HepG2 (cell line): Measurements from ENCODE around the gene SLC2A6. TPM values are rescaled to one million over a fixed set of nuclear protein-coding genes. Genes with fewer than 3 reads are reported as not detected.

Experiments used
- CSRNP2 ChIP-seq: sonication (generic); formaldehyde crosslinking; conservative IDR thresholded peaks from 2 replicates; pipeline ENCODE4 v1.8.0; 2022; ENCODE audit warnings: low read depth, missing genetic modification reagents
- ZBTB10 ChIP-seq: sonication (generic); formaldehyde crosslinking; IDR thresholded peaks from 2 replicates; pipeline ENCODE4 v1.4.0; 2020; ENCODE audit warnings: missing genetic modification reagents, borderline replicate concordance
- ZBTB8A ChIP-seq: sonication (generic); formaldehyde crosslinking; IDR thresholded peaks from 2 replicates; pipeline ENCODE4 v1.4.0; 2020; ENCODE audit warnings: mild to moderate bottlenecking, low read depth, missing genetic modification reagents, borderline replicate concordance
- ZNF296 ChIP-seq: sonication (generic); formaldehyde crosslinking; conservative IDR thresholded peaks from 2 replicates; pipeline ENCODE4 v1.5.0; 2020; ENCODE audit warnings: mild to moderate bottlenecking, missing genetic modification reagents
- polyA plus RNA-seq, 8 experiments: library from polyadenylated mRNA; depleted of rRNA in 3 of 8; stranded (reverse) in 7 of 8; unstranded in 1 of 8; fragments of >200 nt; fragmentation: Illumina TruSeq in 4 of 8; extraction: Trizol in 4 of 8; gene quantifications; 2 replicates each; pipeline versions ENCODE4 v1.2.1 to v1.2.3, GENCODE V29; 2011 to 2016; ENCODE audit warnings: low read depth in 4 of 8, missing spikeins in 1 of 8, mixed read lengths in 1 of 8; ENCODE audit not compliant: insufficient read depth in 1 of 8
- total RNA-seq, 5 experiments: library from RNA; depleted of rRNA; stranded (reverse); fragments of >200 nt; fragmentation: Illumina TruSeq; extraction: Trizol; gene quantifications; 2 replicates each; pipeline ENCODE4 v1.2.3, GENCODE V29; 2016; ENCODE audit warnings: low read depth in 1 of 5
- TF ChIP-seq, protein P1 (sequence below): sonication (generic); formaldehyde crosslinking; IDR thresholded peaks from 2 replicates; pipeline ENCODE4 v1.4.0; 2020; ENCODE audit warnings: mild to moderate bottlenecking, missing genetic modification reagents
- TF ChIP-seq, protein P2 (sequence below): sonication (generic); formaldehyde crosslinking; IDR thresholded peaks from 2 replicates; pipeline ENCODE4 v1.4.0; 2020; ENCODE audit warnings: missing genetic modification reagents

Gene SLC2A6
- total and polyA plus RNA-seq, 2 of the 13 experiments (the other 11 are each of a cell fraction or from before 2014, with no cell fraction given), result 4.1 to 15.0 TPM

DNA sequence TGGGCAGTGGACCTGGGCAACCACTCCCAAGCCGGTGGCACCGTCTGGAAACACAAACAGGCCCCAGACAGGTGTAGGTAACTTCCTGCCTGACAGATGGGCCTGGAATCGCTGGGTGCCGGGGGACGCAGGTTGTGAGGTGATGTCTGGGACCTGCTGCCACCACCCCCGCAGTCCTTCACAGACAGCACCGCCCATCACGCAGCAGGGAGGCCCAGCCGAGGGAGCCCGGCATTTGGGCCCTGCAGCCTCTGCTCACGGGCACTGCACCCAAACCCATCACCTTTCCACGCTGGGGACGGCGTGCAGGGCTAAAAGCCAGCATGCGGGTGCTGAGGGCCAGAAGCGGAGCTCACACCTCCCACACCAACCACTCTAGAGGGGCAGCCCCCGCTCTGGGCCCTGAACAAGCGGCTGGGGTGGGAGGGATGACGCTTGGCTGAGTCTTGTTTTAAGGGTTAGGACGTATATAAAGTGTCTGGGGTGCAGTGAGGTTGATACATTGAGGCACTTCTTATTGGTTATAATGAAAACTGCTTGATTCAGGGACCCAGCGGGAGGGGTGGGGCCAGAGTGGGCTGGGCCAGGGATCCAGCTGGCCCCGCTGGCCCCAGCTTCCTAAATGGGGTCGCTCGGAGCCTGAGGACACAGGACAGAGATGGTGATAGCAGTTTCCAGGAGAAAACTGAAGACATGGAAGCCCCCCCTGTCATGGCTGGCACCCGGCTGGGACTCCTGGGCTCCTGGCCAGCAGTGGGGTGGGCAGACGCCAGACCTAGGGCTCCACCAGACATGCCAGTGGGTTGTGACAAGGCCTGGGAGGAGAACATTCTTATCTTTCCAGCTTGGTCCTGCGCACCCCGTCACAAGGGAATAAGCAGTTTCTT lies 34.6 kb upstream of the SLC2A6 start (continued):
- TF ChIP-seq ZNF296 (CRISPR knock-in tag) (no peak), CSRNP2 (CRISPR knock-in tag) (no peak), ZBTB10 (CRISPR knock-in tag) (no peak), ZBTB8A (CRISPR knock-in tag) (no peak)
- TF ChIP-seq, protein P1, sequence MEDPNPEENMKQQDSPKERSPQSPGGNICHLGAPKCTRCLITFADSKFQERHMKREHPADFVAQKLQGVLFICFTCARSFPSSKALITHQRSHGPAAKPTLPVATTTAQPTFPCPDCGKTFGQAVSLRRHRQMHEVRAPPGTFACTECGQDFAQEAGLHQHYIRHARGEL (CRISPR knock-in tag), result no peak
- TF ChIP-seq, protein P2, sequence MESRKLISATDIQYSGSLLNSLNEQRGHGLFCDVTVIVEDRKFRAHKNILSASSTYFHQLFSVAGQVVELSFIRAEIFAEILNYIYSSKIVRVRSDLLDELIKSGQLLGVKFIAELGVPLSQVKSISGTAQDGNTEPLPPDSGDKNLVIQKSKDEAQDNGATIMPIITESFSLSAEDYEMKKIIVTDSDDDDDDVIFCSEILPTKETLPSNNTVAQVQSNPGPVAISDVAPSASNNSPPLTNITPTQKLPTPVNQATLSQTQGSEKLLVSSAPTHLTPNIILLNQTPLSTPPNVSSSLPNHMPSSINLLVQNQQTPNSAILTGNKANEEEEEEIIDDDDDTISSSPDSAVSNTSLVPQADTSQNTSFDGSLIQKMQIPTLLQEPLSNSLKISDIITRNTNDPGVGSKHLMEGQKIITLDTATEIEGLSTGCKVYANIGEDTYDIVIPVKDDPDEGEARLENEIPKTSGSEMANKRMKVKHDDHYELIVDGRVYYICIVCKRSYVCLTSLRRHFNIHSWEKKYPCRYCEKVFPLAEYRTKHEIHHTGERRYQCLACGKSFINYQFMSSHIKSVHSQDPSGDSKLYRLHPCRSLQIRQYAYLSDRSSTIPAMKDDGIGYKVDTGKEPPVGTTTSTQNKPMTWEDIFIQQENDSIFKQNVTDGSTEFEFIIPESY (CRISPR knock-in tag), result no peak
